ENCODE results near the gene TMUB2. TPM values are rescaled to one million over a fixed set of nuclear protein-coding genes. Genes with fewer than 3 reads are reported as not detected.
A peak's percentile ranks its signal among the peaks of the same experiment; 100 is the strongest.

Gene TMUB2
- total and polyA plus RNA-seq, 3 experiments from 2014 or later, result 20.8 to 37.5 (median 22.5) TPM

DNA sequence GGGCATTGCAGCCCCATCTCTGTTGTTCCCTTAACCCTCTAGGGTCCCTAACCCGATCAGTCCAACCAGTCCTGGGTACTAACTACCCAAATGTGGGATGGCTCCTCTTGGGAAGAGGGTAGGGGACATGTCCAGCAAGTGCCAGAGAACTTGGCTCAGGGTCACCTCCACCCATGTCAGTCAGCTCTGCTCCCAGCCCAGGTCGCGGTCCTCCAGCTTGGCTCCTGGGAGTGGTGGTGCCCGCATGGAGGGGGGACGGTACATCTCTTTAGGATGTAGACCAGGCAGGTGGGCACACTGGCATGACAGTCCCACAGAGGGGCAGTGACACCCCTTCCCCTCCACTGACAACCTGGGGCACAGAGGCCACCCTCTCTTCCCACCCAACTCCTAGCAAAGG is 6.0 kb downstream of the TMUB2 start:
- Histone ChIP-seq H3K27ac (ENCODE audit: low read depth, low read length) (no peak overlapping the region), H3K9me3 (ENCODE audit: low read length) (no peaks in the 10 kb centered on the region), H3K36me3 (ENCODE audit: insufficient read depth, low read length) (peaks cover 36% of the 10 kb centered on the region), H3K4me1 (ENCODE audit: insufficient read depth, low read length) (peaks cover 13% of the 10 kb centered on the region), H3K4me3 (ENCODE audit: low read length) (no peak overlapping the region), H3K27me3 (ENCODE audit: insufficient read depth, low read length, poor library complexity, severe bottlenecking) (no peaks in the 10 kb centered on the region)
- POLR2A ChIA-PET, result no interaction called here
- CTCF ChIA-PET, result interaction anchor here (1.2 kb wide), 1 partner anchor 11 kb away, joined by 3 read pairs; no protein-coding TSS in a partner anchor
- DNase-seq, result no peak
- peaks cover 17 to 25% (median 23%) of the 10 kb centered on the region in 3 donors for H3K4me1 Mint-ChIP-seq
- no peak overlapping the region for H3K27ac Mint-ChIP-seq
- H3K27me3 Mint-ChIP-seq, result no peaks in the 10 kb centered on the region
- no peaks in the 10 kb centered on the region for H3K9me3 Mint-ChIP-seq
- H3K4me3 Mint-ChIP-seq, result peak overlapping the region in 1 of 7 donors; percentile 42
- peaks cover 0 to 76% (median 10%) of the 10 kb centered on the region in 3 donors for H3K36me3 Mint-ChIP-seq

DNA sequence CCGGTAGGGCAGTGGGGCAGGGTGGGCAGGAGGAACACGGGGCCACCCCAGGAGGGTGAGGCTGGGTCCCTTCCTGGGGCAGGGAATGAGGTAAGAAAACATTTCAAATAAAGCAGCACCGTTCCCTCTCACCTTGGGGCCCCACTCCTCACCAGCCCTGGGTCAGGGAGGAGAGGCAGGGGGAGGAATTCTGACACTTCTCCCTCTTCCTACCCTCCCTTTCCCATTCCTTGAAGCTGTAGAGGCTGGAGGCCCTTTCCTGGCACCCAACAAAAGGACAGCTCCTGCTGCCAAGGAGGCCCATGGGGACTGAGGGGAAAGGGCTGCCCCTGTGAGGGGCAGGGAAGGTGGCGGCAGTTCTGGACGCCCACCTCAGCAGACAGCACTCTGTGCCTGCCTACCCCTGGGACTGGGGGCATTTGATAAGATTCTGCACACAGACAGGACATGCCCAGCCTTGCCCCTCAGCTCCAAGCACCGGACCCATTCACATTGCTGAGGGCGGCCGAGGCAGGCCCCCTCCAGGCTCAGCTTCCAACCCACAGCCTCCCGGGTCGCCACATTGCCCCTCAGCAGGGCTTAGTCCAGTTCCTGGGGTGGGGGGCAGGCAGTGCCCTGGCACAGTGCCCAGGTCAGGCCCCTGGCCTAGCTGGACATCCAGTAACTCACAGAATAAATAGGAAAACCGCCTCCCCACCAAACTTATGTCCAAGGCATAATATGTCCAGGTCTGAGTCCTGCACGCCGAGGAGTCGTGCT is 6.7 kb downstream of the TMUB2 start:
- Mint-ChIP-seq H3K9me3 (no peaks in the 10 kb centered on the region), H3K36me3 (peaks cover 0 to 78% (median 12%) of the 10 kb centered on the region in 3 donors), H3K27me3 (no peaks in the 10 kb centered on the region), H3K27ac (peak overlapping the region in 1 of 8 donors; percentile 45), H3K4me1 (peaks cover 18 to 25% (median 23%) of the 10 kb centered on the region in 3 donors), H3K4me3 (no peak overlapping the region)
- POLR2A ChIA-PET, result no interaction called here
- DNase-seq, result no peak
- CTCF ChIA-PET, result interaction anchor here (1.2 kb wide), 1 partner anchor 11 kb away, joined by 3 read pairs; no protein-coding TSS in a partner anchor
- H3K27ac ChIP-seq (ENCODE audit: low read depth, low read length), result no peak overlapping the region
- H3K9me3 ChIP-seq (ENCODE audit: low read length), result no peaks in the 10 kb centered on the region
- peaks cover 36% of the 10 kb centered on the region for H3K36me3 ChIP-seq (ENCODE audit: insufficient read depth, low read length)
- H3K27me3 ChIP-seq (ENCODE audit: insufficient read depth, low read length, poor library complexity, severe bottlenecking), result no peaks in the 10 kb centered on the region
- H3K4me3 ChIP-seq (ENCODE audit: low read length), result no peak overlapping the region
- peaks cover 12% of the 10 kb centered on the region for H3K4me1 ChIP-seq (ENCODE audit: insufficient read depth, low read length)

DNA sequence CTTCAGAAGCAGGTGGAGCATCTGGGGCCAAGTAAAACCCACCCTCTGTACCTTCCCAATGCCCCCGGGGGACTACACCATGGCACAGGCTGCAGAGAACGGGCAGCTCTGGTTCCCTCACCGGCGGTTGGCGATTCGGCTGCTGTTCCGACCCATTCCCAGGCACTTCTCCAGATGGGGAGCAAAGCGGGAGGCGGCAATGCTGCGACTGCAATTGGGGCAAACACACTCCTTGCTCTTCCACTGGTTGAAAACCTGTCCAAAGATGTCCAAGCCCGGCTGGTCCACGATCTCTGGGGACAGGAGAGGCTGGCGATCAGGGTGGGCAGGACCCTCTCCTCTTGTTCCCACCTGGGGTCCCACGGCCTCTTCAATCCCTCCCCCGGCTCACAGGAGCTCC is 10.3 kb downstream of the TMUB2 start:
- CTCF ChIA-PET, result interaction anchor here (0.9 to 2.3 kb wide), 4 partner anchors 11 to 149 kb away, joined by 4 to 13 read pairs (median 6); partner anchors contain the start of gene TMUB2
- POLR2A ChIA-PET, result interaction anchor here (4.2 kb wide), 1 partner anchor 11 kb away, joined by 33 read pairs; the partner anchor contains the start of gene TMUB2
- peak overlapping the region in 2 of 7 donors; percentile 56 to 94 for H3K4me3 Mint-ChIP-seq

DNA sequence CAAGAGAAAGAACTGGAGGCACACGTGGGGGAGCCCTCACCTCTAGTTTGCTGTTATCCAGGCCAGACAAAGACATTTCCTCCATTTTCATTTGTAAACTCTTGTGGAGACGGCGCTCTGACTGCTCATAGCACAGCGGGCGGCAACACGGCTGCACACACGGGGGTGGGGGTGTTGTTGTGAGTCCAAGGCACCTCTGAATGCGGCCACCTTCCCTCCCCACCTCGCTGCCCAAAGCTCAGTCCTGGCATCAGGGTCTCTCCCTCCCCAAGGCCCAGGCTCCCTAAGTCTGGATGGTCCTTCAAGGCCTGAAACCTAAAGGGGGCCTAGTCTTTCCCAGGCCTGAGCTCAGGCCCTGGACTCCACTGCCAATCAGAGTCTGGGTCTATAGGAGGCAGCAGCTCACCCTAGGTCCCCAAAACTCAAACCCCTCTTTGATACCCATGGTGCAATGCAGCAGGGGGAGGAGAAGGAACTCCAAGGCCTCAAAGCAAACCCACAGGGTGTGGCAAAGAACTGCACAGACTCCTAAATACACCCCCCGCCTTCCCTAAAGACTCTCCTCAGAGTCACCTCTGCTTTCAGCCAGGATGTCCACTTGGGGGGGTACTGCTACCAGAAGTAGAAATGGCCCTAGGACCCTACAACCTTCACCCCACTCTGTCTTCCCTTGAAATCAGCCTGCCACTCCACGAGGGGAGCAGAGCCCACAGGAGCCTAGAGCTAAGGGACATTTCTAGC is 11.4 kb downstream of the TMUB2 start:
- Histone ChIP-seq H3K36me3 (ENCODE audit: insufficient read depth, low read length) (peaks cover 30% of the 10 kb centered on the region), H3K27me3 (ENCODE audit: insufficient read depth, low read length, poor library complexity, severe bottlenecking) (no peaks in the 10 kb centered on the region), H3K4me3 (ENCODE audit: low read length) (peak overlapping the region; percentile 84), H3K27ac (ENCODE audit: low read depth, low read length) (peak overlapping the region; percentile 76), H3K9me3 (ENCODE audit: low read length) (no peaks in the 10 kb centered on the region), H3K4me1 (ENCODE audit: insufficient read depth, low read length) (peaks cover 19% of the 10 kb centered on the region)
- Mint-ChIP-seq H3K4me1 (peaks cover 26 to 40% (median 30%) of the 10 kb centered on the region in 3 donors), H3K4me3 (peak overlapping the region; percentile 87 to 96 (median 88)), H3K9me3 (no peaks in the 10 kb centered on the region), H3K27me3 (no peaks in the 10 kb centered on the region), H3K27ac (peak overlapping the region; percentile 84 to 96 (median 85)), H3K36me3 (peaks cover 0 to 50% (median 8%) of the 10 kb centered on the region in 3 donors)
- CTCF ChIA-PET, result interaction anchor here (0.9 to 2.3 kb wide), 8 partner anchors 9 to 148 kb away, joined by 3 to 13 read pairs (median 4); partner anchors contain the start of genes HDAC5 and TMUB2
- DNase-seq, result peak in 3 of 5 donors; percentile 47 to 76 (median 66)
- POLR2A ChIA-PET, result interaction anchor here (0.6 to 5.4 kb wide), 5 partner anchors 12 to 129 kb away, joined by 4 to 54 read pairs (median 7); partner anchors contain the start of genes TMUB2 and UBTF

More for the DNA sequence above, 10.3 kb downstream of the TMUB2 start:
- no peaks in the 10 kb centered on the region for H3K27me3 ChIP-seq (ENCODE audit: insufficient read depth, low read length, poor library complexity, severe bottlenecking)
- Mint-ChIP-seq H3K27ac (peak overlapping the region in 6 of 8 donors; percentile 65 to 96 (median 86)), H3K36me3 (peaks cover 0 to 58% (median 8%) of the 10 kb centered on the region in 3 donors), H3K4me1 (peaks cover 20 to 31% (median 22%) of the 10 kb centered on the region in 3 donors), H3K27me3 (no peaks in the 10 kb centered on the region), H3K9me3 (no peaks in the 10 kb centered on the region)
- peaks cover 16% of the 10 kb centered on the region for H3K4me1 ChIP-seq (ENCODE audit: insufficient read depth, low read length)
- no peak for DNase-seq
- H3K36me3 ChIP-seq (ENCODE audit: insufficient read depth, low read length), result peaks cover 30% of the 10 kb centered on the region
- no peak overlapping the region for H3K4me3 ChIP-seq (ENCODE audit: low read length)
- H3K27ac ChIP-seq (ENCODE audit: low read depth, low read length), result no peak overlapping the region
- no peaks in the 10 kb centered on the region for H3K9me3 ChIP-seq (ENCODE audit: low read length)

DNA sequence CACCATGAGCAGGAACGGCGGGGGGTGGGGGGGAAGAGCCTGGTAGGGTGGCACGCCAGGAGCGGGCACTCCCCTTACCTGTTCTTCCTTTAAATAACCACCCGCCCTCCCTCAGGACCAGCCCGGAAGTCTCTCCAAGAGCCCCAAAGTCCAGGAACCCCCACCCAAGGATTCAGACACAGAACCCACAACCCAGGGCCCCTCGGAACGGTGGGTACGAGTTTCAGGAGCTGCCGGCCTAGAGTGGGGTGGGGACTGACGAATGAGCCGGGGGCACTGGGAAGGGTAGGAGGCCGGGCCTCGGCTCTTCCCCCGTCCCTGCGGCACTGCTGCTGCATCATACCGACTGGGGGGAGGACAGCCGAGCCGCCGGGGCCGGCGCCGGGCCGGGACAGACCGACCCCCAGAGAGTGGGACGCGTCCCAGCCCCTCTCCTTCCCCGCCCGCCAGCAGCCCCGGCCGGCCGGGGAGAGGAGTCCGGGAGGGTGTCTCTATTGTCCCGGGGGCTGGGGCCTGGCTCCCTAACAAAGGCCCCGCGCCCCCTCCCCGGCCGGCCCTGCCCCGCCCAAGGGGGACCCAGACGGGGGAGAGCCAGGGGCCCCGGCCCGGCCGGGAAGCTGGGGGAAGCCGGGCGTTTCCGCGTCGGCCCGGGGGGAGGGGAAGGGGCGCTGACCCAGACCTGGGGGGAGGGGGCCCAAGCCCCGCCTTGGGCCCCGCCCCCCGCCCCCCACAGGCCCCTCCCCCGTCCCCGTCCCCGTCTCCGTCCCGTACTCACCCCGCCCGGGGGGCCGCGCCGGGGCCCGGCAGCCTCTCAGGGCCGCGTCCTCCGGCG is 12.2 kb downstream of the TMUB2 start:
- POLR2A ChIA-PET, result interaction anchor here (0.6 to 5.4 kb wide), 7 partner anchors 13 to 829 kb away, joined by 4 to 54 read pairs (median 5); partner anchors contain the start of genes TMUB2 and UBTF
- Histone ChIP-seq H3K4me1 (ENCODE audit: insufficient read depth, low read length) (peaks cover 27% of the 10 kb centered on the region), H3K4me3 (ENCODE audit: low read length) (peak overlapping the region; percentile 84), H3K27ac (ENCODE audit: low read depth, low read length) (peak overlapping the region; percentile 76), H3K27me3 (ENCODE audit: insufficient read depth, low read length, poor library complexity, severe bottlenecking) (no peaks in the 10 kb centered on the region), H3K9me3 (ENCODE audit: low read length) (no peaks in the 10 kb centered on the region), H3K36me3 (ENCODE audit: insufficient read depth, low read length) (peaks cover 29% of the 10 kb centered on the region)
- DNase-seq, result peak; percentile 45 to 75 (median 52)
- H3K9me3 Mint-ChIP-seq, result no peaks in the 10 kb centered on the region
- H3K4me3 Mint-ChIP-seq, result peak overlapping the region; percentile 87 to 96 (median 88)
- CTCF ChIA-PET, result interaction anchor here (0.9 to 2.3 kb wide), 6 partner anchors 10 to 147 kb away, joined by 3 to 13 read pairs (median 4); partner anchors contain the start of gene HDAC5
- H3K36me3 Mint-ChIP-seq, result peaks cover 0 to 45% (median 8%) of the 10 kb centered on the region in 3 donors
- peaks cover 0 to 1% of the 10 kb centered on the region in 2 donors for H3K27me3 Mint-ChIP-seq
- peak overlapping the region; percentile 84 to 96 (median 85) for H3K27ac Mint-ChIP-seq
- H3K4me1 Mint-ChIP-seq, result peaks cover 33 to 48% (median 38%) of the 10 kb centered on the region in 3 donors

DNA sequence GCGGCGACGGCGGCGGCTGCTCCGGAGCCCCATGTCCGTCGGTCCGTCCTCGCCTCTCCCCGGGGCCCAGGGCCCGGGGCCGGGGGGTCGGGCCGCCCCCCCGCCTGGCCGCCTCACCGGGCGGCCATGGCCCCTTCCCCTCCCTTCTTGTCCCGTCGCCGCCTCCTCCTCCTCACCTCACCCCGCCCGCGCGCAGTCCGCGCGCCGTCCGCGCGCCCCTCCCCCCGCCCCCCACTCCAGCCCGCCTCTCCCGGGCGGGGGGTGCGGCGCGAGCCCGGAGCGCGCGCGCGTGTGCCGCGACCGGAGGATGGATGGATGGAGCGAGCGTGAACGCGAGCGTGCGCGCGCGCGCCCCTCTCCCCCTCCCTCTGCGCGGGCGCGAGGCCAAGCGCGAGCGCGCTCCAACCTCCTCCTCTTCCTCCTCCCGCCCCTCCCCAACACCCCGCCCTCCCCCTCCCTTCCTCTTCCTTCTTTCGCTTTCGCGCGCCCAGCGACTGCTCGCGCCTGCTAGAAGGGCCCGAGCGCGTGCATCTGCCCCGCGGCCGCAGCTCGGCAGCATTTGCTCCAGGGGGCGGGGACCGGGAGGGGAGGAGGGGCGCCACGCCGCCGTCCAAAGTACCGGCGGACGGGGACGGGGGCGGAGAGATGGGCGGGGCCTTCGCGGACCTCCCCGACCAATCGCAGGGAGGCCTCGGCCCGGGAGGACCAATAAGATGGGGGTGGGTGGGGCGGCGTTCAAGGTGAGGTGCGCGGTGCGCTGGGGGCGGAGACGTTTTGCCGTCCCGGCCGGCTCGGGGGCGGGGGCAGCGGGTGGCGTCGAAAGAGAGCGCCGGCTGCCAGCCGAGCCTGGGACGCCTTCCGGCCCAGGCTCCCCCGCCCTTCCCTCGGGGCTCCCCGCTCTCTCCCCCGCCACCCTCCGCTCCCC is 13.0 kb downstream of the TMUB2 start, which contains the start of gene ATXN7L3:
Gene ATXN7L3 (minus strand): TSS at position 332 of the 925 bp plus-strand sequence. CDS start 1,814 bp downstream, outside the sequence.
- H3K4me1 Mint-ChIP-seq, result peaks cover 38 to 51% (median 41%) of the 10 kb centered on the region in 3 donors
- Histone ChIP-seq H3K9me3 (ENCODE audit: low read length) (no peaks in the 10 kb centered on the region), H3K27me3 (ENCODE audit: insufficient read depth, low read length, poor library complexity, severe bottlenecking) (no peaks in the 10 kb centered on the region), H3K4me1 (ENCODE audit: insufficient read depth, low read length) (peaks cover 30% of the 10 kb centered on the region), H3K27ac (ENCODE audit: low read depth, low read length) (peak within 1 kb of the TSS; percentile 76), H3K4me3 (ENCODE audit: low read length) (peak within 1 kb of the TSS; percentile 84), H3K36me3 (ENCODE audit: insufficient read depth, low read length) (peaks cover 20% of the 10 kb centered on the region)
- ChIA-PET POLR2A (interaction anchor here (0.7 to 5.4 kb wide), 8 partner anchors 10 to 1925 kb away, joined by 3 to 54 read pairs (median 4); partner anchors contain the start of genes HDAC5, TMUB2 and UBTF), CTCF (interaction anchor here (3.0 kb wide), 1 partner anchor 10 kb away, joined by 28 read pairs; no protein-coding TSS in a partner anchor)
- no peaks in the 10 kb centered on the region for H3K9me3 Mint-ChIP-seq
- peaks cover 0 to 1% of the 10 kb centered on the region in 2 donors for H3K27me3 Mint-ChIP-seq
- peaks cover 0 to 36% (median 5%) of the 10 kb centered on the region in 3 donors for H3K36me3 Mint-ChIP-seq
- peak within 1 kb of the TSS; percentile 87 to 96 (median 91) for H3K4me3 Mint-ChIP-seq
- DNase-seq, result peak; percentile 96 to 100 (median 99)
- peak within 1 kb of the TSS; percentile 86 to 98 (median 94) for H3K27ac Mint-ChIP-seq
